22Rv1 (cell line): ENCODE data around the gene ATF6.

Experiments used
- ZFX ChIP-seq: fragments of 450-650 bp; IDR thresholded peaks from 2 replicates; pipeline ENCODE4 v1.6.1; 2017; ENCODE audit warnings: antibody characterized with exemption, borderline replicate concordance
- TF ChIP-seq, protein P1 (sequence below): fragments of 450-650 bp; IDR thresholded peaks from 2 replicates; pipeline ENCODE4 v1.5.1; 2017; ENCODE audit warnings: mild to moderate bottlenecking

- TF ChIP-seq, protein P1, sequence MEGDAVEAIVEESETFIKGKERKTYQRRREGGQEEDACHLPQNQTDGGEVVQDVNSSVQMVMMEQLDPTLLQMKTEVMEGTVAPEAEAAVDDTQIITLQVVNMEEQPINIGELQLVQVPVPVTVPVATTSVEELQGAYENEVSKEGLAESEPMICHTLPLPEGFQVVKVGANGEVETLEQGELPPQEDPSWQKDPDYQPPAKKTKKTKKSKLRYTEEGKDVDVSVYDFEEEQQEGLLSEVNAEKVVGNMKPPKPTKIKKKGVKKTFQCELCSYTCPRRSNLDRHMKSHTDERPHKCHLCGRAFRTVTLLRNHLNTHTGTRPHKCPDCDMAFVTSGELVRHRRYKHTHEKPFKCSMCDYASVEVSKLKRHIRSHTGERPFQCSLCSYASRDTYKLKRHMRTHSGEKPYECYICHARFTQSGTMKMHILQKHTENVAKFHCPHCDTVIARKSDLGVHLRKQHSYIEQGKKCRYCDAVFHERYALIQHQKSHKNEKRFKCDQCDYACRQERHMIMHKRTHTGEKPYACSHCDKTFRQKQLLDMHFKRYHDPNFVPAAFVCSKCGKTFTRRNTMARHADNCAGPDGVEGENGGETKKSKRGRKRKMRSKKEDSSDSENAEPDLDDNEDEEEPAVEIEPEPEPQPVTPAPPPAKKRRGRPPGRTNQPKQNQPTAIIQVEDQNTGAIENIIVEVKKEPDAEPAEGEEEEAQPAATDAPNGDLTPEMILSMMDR: no peak
- TF ChIP-seq ZFX: no peak
Measured at GRCh38 chr1:162009501-162010174, 243.5 kb downstream of the ATF6 start.
